Measurements from ENCODE around the gene ZFHX3.
A peak's percentile ranks its signal among the peaks of the same experiment; 100 is the strongest.

The ZFHX3 gene

GRCh38 chr16:72946063-72946462 lies 101.9 kb downstream of the ZFHX3 start:
- no peak for DNase-seq

GRCh38 chr16:72945611-72946010 lies 102.3 kb downstream of the ZFHX3 start:
- DNase-seq = no peak

- DNase-seq = no peak
These were observed 103.0 kb downstream of the ZFHX3 start for GRCh38 chr16:72944757-72945485.

- DNase-seq = no peak
These were observed 105.9 kb downstream of the ZFHX3 start for GRCh38 chr16:72942021-72942420.

- no peak for DNase-seq
These were observed 107.0 kb downstream of the ZFHX3 start for GRCh38 chr16:72940886-72941285.

- DNase-seq = no peak
These were observed 108.7 kb downstream of the ZFHX3 start for GRCh38 chr16:72939247-72939646.

- peak in 1 of 2 donors; percentile 35 for DNase-seq
These were observed 109.1 kb downstream of the ZFHX3 start for GRCh38 chr16:72938795-72939164.

- DNase-seq = no peak
These were observed 109.8 kb downstream of the ZFHX3 start for GRCh38 chr16:72937916-72938794.

GRCh38 chr16:72937360-72937759 lies 110.6 kb downstream of the ZFHX3 start:
- no peak for DNase-seq

- no peak for DNase-seq
These were observed 111.5 kb downstream of the ZFHX3 start for GRCh38 chr16:72936408-72936807.

GRCh38 chr16:72935896-72936295 lies 112.0 kb downstream of the ZFHX3 start:
- DNase-seq = no peak

GRCh38 chr16:72934636-72935403 lies 113.1 kb downstream of the ZFHX3 start:
- DNase-seq = no peak

- no peak for DNase-seq
These were observed 115.1 kb downstream of the ZFHX3 start for GRCh38 chr16:72932677-72933335.

- peak in 1 of 2 donors; percentile 14 for DNase-seq
These were observed 115.9 kb downstream of the ZFHX3 start for GRCh38 chr16:72932050-72932449.

- DNase-seq = no peak
These were observed 117.5 kb downstream of the ZFHX3 start for GRCh38 chr16:72930396-72930795.

- no peak for DNase-seq
These were observed 119.6 kb downstream of the ZFHX3 start for GRCh38 chr16:72928090-72928981.

GRCh38 chr16:72927199-72928089 lies 120.5 kb downstream of the ZFHX3 start:
- DNase-seq = peak in 1 of 2 donors; percentile 52

- DNase-seq = no peak
These were observed 121.5 kb downstream of the ZFHX3 start for GRCh38 chr16:72926177-72927070.

- DNase-seq = no peak
These were observed 122.3 kb downstream of the ZFHX3 start for GRCh38 chr16:72925631-72925979.
